MCF 10A (cell line): Measurements from ENCODE around the gene NOTCH2. TPM values are rescaled to one million over a fixed set of nuclear protein-coding genes. Genes with fewer than 3 reads are reported as not detected.
A peak's percentile ranks its signal among the peaks of the same experiment; 100 is the strongest.
"Not testable (repeated sequence)": the region's sequence is repeated elsewhere in the genome, so short reads cannot be mapped to it uniquely, and the experiment has no call there.

Experiments
- BruUV-seq: library from RNA; stranded (reverse); fragments of 400-500 nt; replicated peaks from 2 replicates; lab custom pipeline; 2021; lab: Mats Ljungman, UMichigan
- CTCF ChIA-PET: fragments of 300-600 bp; sonication (Branson Sonifier 250); formaldehyde crosslinking; extraction: SDS; loops from one replicate; lab custom pipeline; 2021; ENCODE audit warnings: antibody characterized with exemption, inconsistent platforms; lab: Yijun Ruan, JAX
- POLR2A ChIA-PET: fragments of 300-600, 350-650 bp; sonication (Branson Sonifier 250); formaldehyde crosslinking; extraction: SDS; loops from one replicate; lab custom pipeline; 2020; ENCODE audit warnings: antibody characterized with exemption, inconsistent platforms; lab: Yijun Ruan, JAX
- DNase-seq: peaks from one replicate; pipeline ENCODE4 v3.0.0-alpha.2; 2018; ENCODE audit not compliant: unreplicated experiment
- H3K27ac Mint-ChIP-seq: one replicate; pipeline ENCODE4 v1.8.0; 2022; ENCODE audit warnings: mild to moderate bottlenecking, low read depth, mixed read lengths; ENCODE audit not compliant: unreplicated experiment
- H3K27me3 Mint-ChIP-seq: one replicate; pipeline ENCODE4 v1.8.0; 2022; ENCODE audit warnings: mixed read lengths; ENCODE audit not compliant: insufficient read depth, unreplicated experiment
- H3K36me3 Mint-ChIP-seq: one replicate; pipeline ENCODE4 v1.8.0; 2022; ENCODE audit warnings: mild to moderate bottlenecking, moderate library complexity, mixed read lengths; ENCODE audit not compliant: insufficient read depth, unreplicated experiment
- H3K4me1 Mint-ChIP-seq: one replicate; pipeline ENCODE4 v1.8.0; 2022; ENCODE audit warnings: mixed read lengths; ENCODE audit not compliant: insufficient read depth, unreplicated experiment
- H3K4me3 Mint-ChIP-seq: one replicate; pipeline ENCODE4 v1.8.0; 2022; ENCODE audit warnings: mild to moderate bottlenecking, moderate library complexity, mixed read lengths; ENCODE audit not compliant: unreplicated experiment
- H3K9me3 Mint-ChIP-seq: one replicate; pipeline ENCODE4 v1.8.0; 2022; ENCODE audit warnings: mixed read lengths; ENCODE audit not compliant: unreplicated experiment
- intact Hi-C: fragments of 100-400 bp; cut with micrococcal nuclease; formaldehyde crosslinking; loops from 2 replicates; pipeline ENCODE4 v1.14.1; 2022
- total RNA-seq: library from RNA; stranded (reverse); gene quantifications from 2 replicates; pipeline ENCODE4 v1.2.3, GENCODE V29; 2022

The NOTCH2 gene
- total RNA-seq, 1 experiment from 2014 or later: 128 TPM

DNA sequence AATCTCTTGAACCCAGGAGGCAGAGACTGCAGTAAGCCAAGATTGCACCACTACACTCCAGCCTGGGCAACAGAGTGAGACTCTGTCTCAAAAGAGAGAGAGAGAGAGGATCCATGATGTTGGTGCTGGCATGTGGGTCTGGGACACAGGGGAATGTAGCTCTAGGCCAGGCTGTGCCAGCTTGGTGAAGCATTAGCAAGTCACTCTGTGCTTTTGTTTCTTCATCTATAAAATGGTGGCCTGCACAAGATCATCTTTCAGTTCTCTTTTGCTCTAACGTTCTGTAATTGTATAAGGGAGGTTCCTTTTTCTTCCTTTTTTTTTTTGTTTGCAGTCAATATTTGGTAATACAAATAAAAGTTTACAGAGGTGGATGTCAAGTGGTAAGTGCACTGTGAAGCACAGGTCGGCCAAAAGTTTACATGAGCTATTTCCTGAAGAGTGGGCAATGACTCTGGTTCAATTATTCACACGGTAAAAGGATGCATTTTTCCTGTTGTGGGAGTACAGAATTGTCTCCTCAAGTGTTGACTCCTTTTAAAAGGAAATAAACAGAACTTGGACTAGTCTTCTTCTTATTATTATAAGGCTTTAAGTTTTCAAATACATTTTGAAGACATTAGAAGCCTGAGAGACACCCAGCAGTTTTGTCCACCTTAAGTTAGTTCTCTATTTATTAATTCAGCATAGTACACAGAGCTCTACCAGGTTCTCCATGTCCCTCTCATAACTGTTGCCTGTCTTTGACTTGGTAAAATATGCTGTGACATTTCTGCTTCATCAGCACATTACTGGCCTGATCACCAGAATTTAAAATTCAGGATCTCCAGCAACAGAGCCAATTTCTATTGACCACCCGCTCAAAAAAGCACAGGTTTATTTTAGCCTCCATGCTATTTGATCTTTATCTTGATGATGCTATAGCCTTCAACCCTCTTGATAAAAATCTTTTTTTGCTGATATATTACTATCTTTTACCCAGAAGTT lies 23.1 kb upstream of the NOTCH2 start:
- BruUV-seq, CTCF ChIA-PET: not testable (repeated sequence)

DNA sequence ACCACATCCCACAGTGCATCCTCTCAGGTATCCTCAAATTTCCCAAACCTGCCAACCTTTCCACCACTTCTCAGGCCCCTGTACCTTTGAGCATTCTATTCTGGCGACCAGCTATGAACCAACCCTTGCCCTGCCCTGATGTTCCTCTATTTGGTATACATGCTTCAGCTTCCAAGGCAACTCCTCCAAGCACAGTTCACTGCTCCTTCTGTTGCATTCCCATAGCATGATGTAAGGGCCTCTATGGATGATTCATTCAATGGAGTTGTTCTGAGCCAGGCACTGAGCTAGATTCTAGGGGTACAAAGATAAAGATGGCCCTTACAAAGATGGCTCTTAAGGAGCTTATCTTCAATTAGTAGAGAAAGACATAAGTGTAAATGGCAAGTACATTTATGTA lies 21.4 kb upstream of the NOTCH2 start:
- H3K27me3 Mint-ChIP-seq, H3K36me3 Mint-ChIP-seq, H3K4me3 Mint-ChIP-seq, DNase-seq, H3K9me3 Mint-ChIP-seq, POLR2A ChIA-PET, intact Hi-C loops, CTCF ChIA-PET, BruUV-seq: not testable (repeated sequence)
- Mint-ChIP-seq H3K4me1 (peaks cover 11% of the 10 kb centered on the region), H3K27ac (peak overlapping the region; percentile 64)

More for the DNA sequence above, 23.1 kb upstream of the NOTCH2 start:
- H3K27me3 Mint-ChIP-seq, H3K27ac Mint-ChIP-seq, intact Hi-C loops, POLR2A ChIA-PET, H3K36me3 Mint-ChIP-seq, DNase-seq, H3K4me3 Mint-ChIP-seq, H3K9me3 Mint-ChIP-seq: not testable (repeated sequence)
- H3K4me1 Mint-ChIP-seq: peaks cover 11% of the 10 kb centered on the region

DNA sequence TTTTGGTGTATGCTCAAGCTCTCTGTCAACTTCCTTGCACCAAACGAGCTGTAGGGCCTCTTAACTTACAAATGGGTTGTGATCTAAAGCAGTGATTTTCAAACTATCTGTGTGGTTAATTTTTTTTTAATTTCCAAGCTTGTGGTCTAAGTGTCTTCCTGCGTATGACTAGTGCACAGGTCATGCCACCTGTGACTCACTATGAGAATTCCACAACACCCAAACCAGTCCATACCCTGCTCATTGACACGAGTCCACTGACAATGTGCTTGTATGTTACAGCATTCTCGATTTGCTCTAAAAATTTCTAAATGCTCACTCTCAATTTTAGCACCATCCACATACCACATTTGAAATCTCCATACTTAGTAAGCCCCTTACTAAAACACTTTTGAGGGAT lies 18.5 kb upstream of the NOTCH2 start:
- POLR2A ChIA-PET, H3K27me3 Mint-ChIP-seq, H3K36me3 Mint-ChIP-seq, H3K9me3 Mint-ChIP-seq, CTCF ChIA-PET, H3K4me3 Mint-ChIP-seq, intact Hi-C loops: not testable (repeated sequence)
- TSS peak; percentile 39 for BruUV-seq
- Mint-ChIP-seq H3K27ac (peak overlapping the region; percentile 68), H3K4me1 (peaks cover 11% of the 10 kb centered on the region)
- DNase-seq: peak; percentile 72

DNA sequence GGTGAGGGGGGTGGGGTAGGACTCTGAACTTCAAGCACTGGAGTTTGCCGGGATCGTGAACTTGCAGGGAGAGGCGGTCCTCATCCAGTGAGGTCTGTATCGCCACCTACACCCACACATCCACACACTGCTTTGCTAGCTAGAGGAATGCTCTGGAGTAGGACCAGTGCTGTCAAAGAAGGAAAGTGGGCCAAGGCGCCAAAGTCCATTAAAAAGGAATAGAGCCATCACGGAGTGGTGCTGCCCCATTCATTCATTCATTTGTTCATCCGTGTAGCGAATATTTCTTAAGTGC lies 405 bp upstream of the NOTCH2 start:
- H3K27me3 Mint-ChIP-seq, H3K9me3 Mint-ChIP-seq, H3K27ac Mint-ChIP-seq, DNase-seq, BruUV-seq, H3K4me3 Mint-ChIP-seq, CTCF ChIA-PET, intact Hi-C loops, H3K36me3 Mint-ChIP-seq, H3K4me1 Mint-ChIP-seq, POLR2A ChIA-PET: not testable (repeated sequence)

DNA sequence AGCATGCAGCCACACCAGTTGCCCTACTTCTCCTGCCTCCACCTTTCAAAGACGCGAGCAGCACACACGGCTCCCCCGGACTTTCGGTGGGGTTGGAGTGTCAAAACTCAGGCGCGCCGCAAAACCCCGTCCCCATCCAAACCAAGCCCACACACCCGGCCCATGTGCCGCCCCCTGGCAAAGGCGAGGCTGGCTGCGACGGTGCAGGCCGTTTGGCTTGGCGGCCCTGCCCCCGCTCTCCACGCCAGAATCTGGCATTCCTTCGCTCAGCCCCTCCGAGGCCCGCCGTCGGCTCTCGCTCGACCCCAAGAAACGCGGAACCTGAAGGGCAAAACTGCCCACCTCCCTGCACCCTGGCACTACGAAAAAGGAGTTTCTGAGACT lies 787 bp downstream of the NOTCH2 start:
- TSS peak; percentile 59 for BruUV-seq
- H3K4me3 Mint-ChIP-seq: peak overlapping the region; percentile 63
- H3K36me3 Mint-ChIP-seq, DNase-seq, intact Hi-C loops, POLR2A ChIA-PET, CTCF ChIA-PET, H3K9me3 Mint-ChIP-seq, H3K27me3 Mint-ChIP-seq, H3K27ac Mint-ChIP-seq, H3K4me1 Mint-ChIP-seq: not testable (repeated sequence)

DNA sequence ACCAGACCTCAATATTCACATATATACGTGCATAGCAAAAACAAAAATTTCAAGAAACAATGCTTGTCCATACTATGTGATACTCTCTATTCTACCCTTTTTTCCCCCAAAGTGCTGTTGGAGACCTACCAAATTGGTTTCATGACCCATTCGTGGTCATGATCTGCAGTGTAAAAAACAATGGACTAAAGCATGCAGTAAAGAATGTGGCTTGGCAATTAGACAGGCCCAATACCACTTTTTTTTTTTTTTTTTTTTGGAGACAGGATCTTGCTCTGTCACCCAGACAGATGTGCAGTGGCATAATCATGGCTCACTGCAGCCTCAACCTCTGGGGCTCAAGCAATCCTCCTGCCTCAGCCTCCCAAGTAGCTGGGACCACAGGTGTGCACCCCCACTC lies 21.3 kb downstream of the NOTCH2 start:
- DNase-seq, H3K9me3 Mint-ChIP-seq, H3K27ac Mint-ChIP-seq, intact Hi-C loops, H3K4me1 Mint-ChIP-seq, H3K27me3 Mint-ChIP-seq, CTCF ChIA-PET, BruUV-seq, POLR2A ChIA-PET, H3K36me3 Mint-ChIP-seq, H3K4me3 Mint-ChIP-seq: not testable (repeated sequence)

DNA sequence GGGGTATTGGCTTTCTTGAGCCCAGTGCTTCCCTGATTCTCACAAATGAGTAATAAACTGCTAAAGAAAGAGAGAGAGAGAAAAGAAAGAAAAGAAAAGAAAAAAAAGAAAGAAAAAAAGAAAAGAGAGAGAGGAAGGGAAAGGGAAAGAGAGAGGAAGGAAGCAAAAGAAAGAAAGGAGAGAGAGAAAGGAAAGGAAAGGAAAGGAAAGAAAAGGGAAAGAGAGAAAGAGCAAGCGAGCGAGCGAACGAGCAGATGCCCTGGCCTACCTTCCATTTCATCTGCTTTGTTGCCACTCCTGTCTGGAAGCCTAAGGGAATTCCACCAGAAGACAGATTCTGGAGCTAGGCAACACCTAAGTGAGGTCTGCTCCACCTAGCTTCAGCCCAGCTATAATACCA lies 27.7 kb downstream of the NOTCH2 start:
- H3K36me3 Mint-ChIP-seq, H3K27ac Mint-ChIP-seq, intact Hi-C loops, H3K4me1 Mint-ChIP-seq, DNase-seq, CTCF ChIA-PET, H3K9me3 Mint-ChIP-seq, H3K4me3 Mint-ChIP-seq, POLR2A ChIA-PET, BruUV-seq, H3K27me3 Mint-ChIP-seq: not testable (repeated sequence)

DNA sequence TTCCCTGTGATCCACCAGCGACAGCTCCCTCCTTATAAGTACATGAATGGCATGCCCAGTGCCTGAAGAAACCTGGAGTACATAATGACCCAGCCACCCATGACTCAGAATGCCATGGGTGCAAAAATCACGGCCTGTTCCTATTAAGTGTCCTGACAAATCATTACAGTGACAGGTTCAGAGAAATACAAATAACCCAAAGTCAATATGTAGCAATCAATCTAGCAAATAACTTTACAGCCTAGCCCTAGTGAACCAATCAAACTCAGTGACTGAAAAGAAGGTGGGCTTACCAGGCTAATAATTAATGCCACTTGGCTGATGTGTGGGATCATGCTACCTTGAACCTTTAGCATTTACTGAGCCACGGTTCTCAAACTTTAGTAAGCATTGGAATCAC lies 37.2 kb downstream of the NOTCH2 start:
- H3K9me3 Mint-ChIP-seq, H3K4me3 Mint-ChIP-seq, POLR2A ChIA-PET, H3K27ac Mint-ChIP-seq, H3K27me3 Mint-ChIP-seq, DNase-seq, BruUV-seq, intact Hi-C loops, H3K4me1 Mint-ChIP-seq, CTCF ChIA-PET, H3K36me3 Mint-ChIP-seq: not testable (repeated sequence)

DNA sequence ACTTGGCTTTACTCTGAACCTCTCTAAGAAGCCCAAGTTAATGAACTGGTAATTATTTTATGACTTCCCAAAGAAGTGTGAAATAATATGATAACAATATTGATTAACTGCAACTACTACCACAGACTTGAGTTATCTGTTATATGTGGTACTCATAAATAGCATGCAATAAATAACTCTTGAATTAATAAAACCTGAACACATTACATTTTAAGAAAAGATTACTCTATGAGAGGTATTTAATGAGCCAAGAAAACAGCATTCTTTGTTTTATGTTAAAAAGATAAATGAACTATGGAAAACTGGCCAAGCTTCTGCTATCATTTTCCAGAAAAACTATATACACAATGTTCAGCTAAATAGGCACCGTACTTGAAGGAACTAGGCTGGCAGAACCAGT lies 45.7 kb downstream of the NOTCH2 start:
- H3K27ac Mint-ChIP-seq, BruUV-seq, H3K4me3 Mint-ChIP-seq, DNase-seq, H3K4me1 Mint-ChIP-seq, H3K9me3 Mint-ChIP-seq, CTCF ChIA-PET, POLR2A ChIA-PET, intact Hi-C loops, H3K36me3 Mint-ChIP-seq, H3K27me3 Mint-ChIP-seq: not testable (repeated sequence)
